H9 (cell line): ENCODE data around the gene HLA-DOA. TPM values are rescaled to one million over a fixed set of nuclear protein-coding genes. Genes with fewer than 3 reads are reported as not detected.

Experiments
- DNase-seq: peaks from one replicate; pipeline ENCODE4 v3.0.0-alpha.2; 2017
- H2AFZ ChIP-seq: one replicate; pipeline ENCODE4 v1.6.1; 2013; ENCODE audit warnings: mild to moderate bottlenecking, low read length, control low read depth, moderate library complexity
- H2AK5ac ChIP-seq: 2 replicates; pipeline ENCODE4 v1.6.1; 2013; ENCODE audit warnings: low read length, control low read depth, mixed read lengths; ENCODE audit not compliant: insufficient read length
- H2BK120ac ChIP-seq: one replicate; pipeline ENCODE4 v1.6.1; 2013; ENCODE audit warnings: low read depth, mild to moderate bottlenecking, low read length, control low read depth, inconsistent platforms; ENCODE audit not compliant: poor library complexity, severe bottlenecking
- H2BK12ac ChIP-seq: 2 replicates; pipeline ENCODE4 v1.6.1; 2013; ENCODE audit warnings: low read length, control low read depth, mixed read lengths, low read depth; ENCODE audit not compliant: insufficient read length
- H2BK15ac ChIP-seq: 2 replicates; pipeline ENCODE4 v1.6.1; 2013; ENCODE audit warnings: low read depth, low read length, control low read depth
- H2BK20ac ChIP-seq: one replicate; pipeline ENCODE4 v1.6.1; 2013; ENCODE audit warnings: low read depth, mild to moderate bottlenecking, low read length, control low read depth, inconsistent platforms; ENCODE audit not compliant: poor library complexity, severe bottlenecking
- H2BK5ac ChIP-seq: 2 replicates; pipeline ENCODE4 v1.6.1; 2013; ENCODE audit warnings: low read length, control low read depth, mixed read lengths; ENCODE audit not compliant: insufficient read length
- H3K14ac ChIP-seq: 2 replicates; pipeline ENCODE4 v1.6.1; 2013; ENCODE audit warnings: low read length, control low read depth; ENCODE audit not compliant: insufficient read depth
- H3K18ac ChIP-seq: 2 replicates; pipeline ENCODE4 v1.6.1; 2013; ENCODE audit warnings: low read depth, mild to moderate bottlenecking, mixed read lengths, low read length, control low read depth; ENCODE audit not compliant: insufficient read length
- H3K23ac ChIP-seq: 2 replicates; pipeline ENCODE4 v1.6.1; 2013; ENCODE audit warnings: low read length, control low read depth, mixed read lengths, low read depth; ENCODE audit not compliant: insufficient read length
- H3K23me2 ChIP-seq: 2 replicates; pipeline ENCODE4 v1.6.1; 2013; ENCODE audit warnings: low read depth, mild to moderate bottlenecking, mixed read lengths, low read length, control low read depth; ENCODE audit not compliant: insufficient read length, poor library complexity, severe bottlenecking
- H3K27ac ChIP-seq: 2 replicates; pipeline ENCODE4 v1.5.1; 2013; ENCODE audit warnings: low read length, control low read depth, mixed read lengths, low read depth; ENCODE audit not compliant: insufficient read length
- H3K27me3 ChIP-seq: 2 replicates; pipeline ENCODE4 v1.6.1; 2013; ENCODE audit warnings: low read length, control low read depth, inconsistent platforms; ENCODE audit not compliant: insufficient read depth
- H3K4ac ChIP-seq: 2 replicates; pipeline ENCODE4 v1.6.1; 2013; ENCODE audit warnings: low read depth, mild to moderate bottlenecking, control low read depth, inconsistent platforms, low read length, moderate library complexity
- H3K4me1 ChIP-seq: 2 replicates; pipeline ENCODE4 v1.6.1; 2013; ENCODE audit warnings: low read length, control low read depth, inconsistent platforms; ENCODE audit not compliant: insufficient read depth
- H3K4me2 ChIP-seq: 2 replicates; pipeline ENCODE4 v1.6.1; 2013; ENCODE audit warnings: low read length, control low read depth, mixed read lengths; ENCODE audit not compliant: insufficient read length, insufficient read depth
- H3K56ac ChIP-seq: 2 replicates; pipeline ENCODE4 v1.6.1; 2013; ENCODE audit warnings: low read depth, mild to moderate bottlenecking, mixed read lengths, low read length, control low read depth; ENCODE audit not compliant: insufficient read length
- H3K79me1 ChIP-seq: 2 replicates; pipeline ENCODE4 v1.6.1; 2013; ENCODE audit warnings: low read depth, mild to moderate bottlenecking, moderate library complexity, low read length, control low read depth, inconsistent platforms; ENCODE audit not compliant: insufficient read depth, poor library complexity, severe bottlenecking
- H3K79me2 ChIP-seq: 2 replicates; pipeline ENCODE4 v1.6.1; 2013; ENCODE audit warnings: low read length, control low read depth, inconsistent platforms; ENCODE audit not compliant: insufficient read depth
- H3K9ac ChIP-seq: 2 replicates; pipeline ENCODE4 v1.6.1; 2013; ENCODE audit warnings: low read length, control low read depth, mixed read lengths; ENCODE audit not compliant: insufficient read length; ENCODE audit errors: extremely low read depth
- H3K9me3 ChIP-seq: one replicate; pipeline ENCODE4 v1.6.1; 2013; ENCODE audit warnings: low read depth, low read length, inconsistent platforms; ENCODE audit not compliant: control insufficient read depth
- H3T11ph ChIP-seq: one replicate; pipeline ENCODE4 v1.6.1; 2013; ENCODE audit warnings: mild to moderate bottlenecking, low read length, control low read depth, inconsistent platforms
- H4K20me1 ChIP-seq: one replicate; pipeline ENCODE4 v1.6.1; 2013; ENCODE audit not compliant: control insufficient read depth, insufficient read length, insufficient read depth
- H4K5ac ChIP-seq: 2 replicates; pipeline ENCODE4 v1.6.1; 2013; ENCODE audit warnings: low read depth, mild to moderate bottlenecking, mixed read lengths, low read length, control low read depth; ENCODE audit not compliant: insufficient read length
- H4K8ac ChIP-seq: replicated peaks from 2 replicates; pipeline ENCODE4 v1.6.1; 2013; ENCODE audit warnings: low read length, control low read depth, mixed read lengths, low read depth; ENCODE audit not compliant: insufficient read length
- H4K91ac ChIP-seq: 2 replicates; pipeline ENCODE4 v1.6.1; 2013; ENCODE audit warnings: low read depth, mild to moderate bottlenecking, moderate library complexity, mixed read lengths, low read length, control low read depth; ENCODE audit not compliant: insufficient read length
- H3K27ac Mint-ChIP-seq, 3 experiments: 2 replicates in 2 of 3; 3 replicates in 1 of 3; pipeline ENCODE4 v1.8.0; 2020 to 2021; ENCODE audit warnings: mixed read lengths in 3 of 3, mild to moderate bottlenecking in 1 of 3, moderate library complexity in 1 of 3
- H3K27me3 Mint-ChIP-seq: 2 replicates; pipeline ENCODE4 v1.8.0; 2021; ENCODE audit warnings: low read depth, mild to moderate bottlenecking, moderate library complexity, mixed read lengths
- H3K36me3 Mint-ChIP-seq, 3 experiments: 2 replicates in 2 of 3; 3 replicates in 1 of 3; pipeline ENCODE4 v1.8.0; 2020 to 2021; ENCODE audit warnings: low read depth in 3 of 3, mixed read lengths in 3 of 3; ENCODE audit not compliant: insufficient read depth in 1 of 3
- H3K4me1 Mint-ChIP-seq, 2 experiments: 2 replicates each; pipeline ENCODE4 v1.8.0; 2020; ENCODE audit warnings: mixed read lengths in 2 of 2
- H3K4me3 Mint-ChIP-seq, 2 experiments: 2 replicates in 1 of 2; 3 replicates in 1 of 2; pipeline ENCODE4 v1.8.0; 2020 to 2021; ENCODE audit warnings: mild to moderate bottlenecking in 2 of 2, mixed read lengths in 2 of 2, moderate library complexity in 1 of 2
- H3K9me3 Mint-ChIP-seq, 2 experiments: 2 replicates in 1 of 2; 3 replicates in 1 of 2; pipeline ENCODE4 v1.8.0; 2020; ENCODE audit warnings: mild to moderate bottlenecking in 2 of 2, mixed read lengths in 2 of 2, moderate library complexity in 1 of 2
- CTCF ChIP-seq: fragments of 200-600 bp; sonication (generic); conservative IDR thresholded peaks from 3 replicates; pipeline ENCODE4 v1.8.0; 2021; ENCODE audit warnings: antibody characterized with exemption, mild to moderate bottlenecking
- WGBS: extraction: QIAGEN DNeasy Blood & Tissue Kit; methylation state at CpG from one replicate; pipeline ENCODE4 v1.1.7; 2013; ENCODE audit warnings: missing lambda C conversion rate, low lambda C conversion rate, mixed read lengths; ENCODE audit not compliant: insufficient read length; ENCODE audit errors: extremely low coverage; 5-methylcytosine and 5-hydroxymethylcytosine counted together
- total RNA-seq: library from RNA; stranded (reverse); gene quantifications from 2 replicates; pipeline ENCODE4 v1.2.1, GENCODE V29; 2021

HLA-DOA gene
- total RNA-seq, 1 experiment from 2014 or later = 15.6 TPM

GRCh38 chr6:33028220-33028849 is 18.9 kb upstream of the HLA-DOA start:
- Histone ChIP-seq H3K4ac (no peak overlapping the region), H2AFZ (no peak overlapping the region), H3K27ac (no peak overlapping the region), H3K79me1 (no peaks in the 10 kb centered on the region), H3K79me2 (no peaks in the 10 kb centered on the region), H3K9me3 (no peaks in the 10 kb centered on the region), H3K18ac (no peak overlapping the region), H2BK15ac (no peak overlapping the region), H3K9ac (no peak overlapping the region), H3K14ac (no peak overlapping the region), H2BK20ac (no peak overlapping the region), H3K23me2 (no peaks in the 10 kb centered on the region), H2AK5ac (no peak overlapping the region), H3K4me2 (no peak overlapping the region), H2BK5ac (no peak overlapping the region), H2BK120ac (no peak overlapping the region), H3K27me3 (no peaks in the 10 kb centered on the region), H4K5ac (no peak overlapping the region), H2BK12ac (no peak overlapping the region), H3K23ac (no peak overlapping the region), H3K56ac (no peak overlapping the region), H4K91ac (no peak overlapping the region), H4K20me1 (no peaks in the 10 kb centered on the region), H4K8ac (no peak overlapping the region), H3T11ph (no peak overlapping the region), H3K4me1 (no peaks in the 10 kb centered on the region)
- no peak overlapping the region; a peak in 1 of 7 replicates for H3K27ac Mint-ChIP-seq
- no peak for DNase-seq
- TF ChIP-seq CTCF = no peak
- no peak overlapping the region for H3K4me3 Mint-ChIP-seq
- WGBS = no CpG with 5 or more reads among the region's 1 CpG
- peaks cover 26% of the 10 kb centered on the region for H3K27me3 Mint-ChIP-seq
- H3K4me1 Mint-ChIP-seq = peaks cover 0 to 4% of the 10 kb centered on the region in 2 experiments; a peak in 1 of 4 replicates
- no peaks in the 10 kb centered on the region for H3K9me3 Mint-ChIP-seq
- no peaks in the 10 kb centered on the region for H3K36me3 Mint-ChIP-seq
